Liver (tissue), 9 donors: ENCODE measurements around the gene CADM2. TPM values are rescaled to one million over a fixed set of nuclear protein-coding genes. Genes with fewer than 3 reads are reported as not detected.

Experiments used
- DNase-seq: peaks from one replicate; pipeline ENCODE4 v3.0.0-alpha.2; 2017; ENCODE audit warnings: low spot score
- H3K27ac ChIP-seq, 2 donors: one replicate each; pipeline ENCODE4 v1.7.0; 2013; ENCODE audit warnings: inconsistent platforms in 2 of 2, low read length in 2 of 2, control low read depth in 1 of 2, low read depth in 1 of 2, mild to moderate bottlenecking in 1 of 2
- H3K27me3 ChIP-seq, 4 donors: one replicate each; pipeline versions ENCODE4 v1.6.1 to v1.7.0; 2013; ENCODE audit warnings: low read length in 3 of 4, inconsistent platforms in 1 of 4, mild to moderate bottlenecking in 1 of 4, moderate library complexity in 1 of 4; ENCODE audit not compliant: control insufficient read depth in 4 of 4, insufficient read depth in 4 of 4
- H3K36me3 ChIP-seq, 4 donors: one replicate each; pipeline versions ENCODE4 v1.6.1 to v1.7.0; 2013; ENCODE audit warnings: low read length in 3 of 4, mild to moderate bottlenecking in 3 of 4, low read depth in 1 of 4, moderate library complexity in 1 of 4; ENCODE audit not compliant: control insufficient read depth in 4 of 4, insufficient read depth in 3 of 4
- H3K4me1 ChIP-seq, 4 donors: one replicate each; pipeline versions ENCODE4 v1.6.1 to v1.7.0; 2013; ENCODE audit warnings: low read length in 3 of 4, mild to moderate bottlenecking in 3 of 4, moderate library complexity in 1 of 4; ENCODE audit not compliant: control insufficient read depth in 4 of 4, insufficient read depth in 4 of 4
- H3K4me3 ChIP-seq, 3 donors: one replicate each; pipeline versions ENCODE4 v1.6.1 to v1.7.0; 2013; ENCODE audit warnings: low read length in 3 of 3, control low read depth in 1 of 3, low read depth in 1 of 3, mild to moderate bottlenecking in 1 of 3
- H3K9ac ChIP-seq, 2 donors: one replicate each; pipeline ENCODE4 v1.7.0; 2013; ENCODE audit warnings: low read length in 2 of 2, mild to moderate bottlenecking in 2 of 2, moderate library complexity in 2 of 2, control low read depth in 1 of 2, low read depth in 1 of 2
- H3K9me3 ChIP-seq, 4 donors: one replicate each; pipeline versions ENCODE4 v1.6.1 to v1.7.0; 2013; ENCODE audit warnings: low read length in 3 of 4; ENCODE audit not compliant: control insufficient read depth in 4 of 4
- EGR1 ChIP-seq, 2 donors: IDR thresholded peaks; 2 replicates each; pipeline ENCODE4 v1.6.1; 2016 to 2018; ENCODE audit warnings: antibody characterized with exemption in 2 of 2, low read depth in 2 of 2
- FOXA1 ChIP-seq: IDR thresholded peaks from 2 replicates; pipeline ENCODE4 v1.6.1; 2016; ENCODE audit warnings: antibody characterized with exemption
- FOXA2 ChIP-seq: IDR thresholded peaks from 2 replicates; pipeline ENCODE4 v1.6.1; 2016; ENCODE audit warnings: antibody characterized with exemption
- GABPA ChIP-seq, 2 donors: IDR thresholded peaks in 1 of 2; conservative IDR thresholded peaks in 1 of 2; 2 replicates each; pipeline ENCODE4 v1.6.1; 2016; ENCODE audit warnings: antibody characterized with exemption in 2 of 2, mild to moderate bottlenecking in 1 of 2, moderate library complexity in 1 of 2
- HNF4A ChIP-seq, 2 donors: conservative IDR thresholded peaks; 2 replicates each; pipeline ENCODE4 v1.6.1; 2016; ENCODE audit warnings: antibody characterized with exemption in 2 of 2, mild to moderate bottlenecking in 2 of 2
- HNF4G ChIP-seq: IDR thresholded peaks from 2 replicates; pipeline ENCODE4 v1.6.1; 2016; ENCODE audit warnings: antibody characterized with exemption
- RAD21 ChIP-seq, 2 donors: IDR thresholded peaks; 2 replicates each; pipeline ENCODE4 v1.6.1; 2016; ENCODE audit warnings: antibody characterized with exemption in 2 of 2, mild to moderate bottlenecking in 2 of 2
- RXRA ChIP-seq, 2 donors: IDR thresholded peaks; 2 replicates each; pipeline ENCODE4 v1.6.1; 2017 to 2018; ENCODE audit warnings: antibody characterized with exemption in 2 of 2, mild to moderate bottlenecking in 1 of 2
- SP1 ChIP-seq: IDR thresholded peaks from 2 replicates; pipeline ENCODE4 v1.6.1; 2018; ENCODE audit warnings: antibody characterized with exemption, mild to moderate bottlenecking
- TAF1 ChIP-seq: conservative IDR thresholded peaks from 2 replicates; pipeline ENCODE4 v1.6.1; 2016; ENCODE audit warnings: antibody characterized with exemption, mild to moderate bottlenecking
- YY1 ChIP-seq: IDR thresholded peaks from 2 replicates; pipeline ENCODE4 v1.6.1; 2016; ENCODE audit warnings: antibody characterized with exemption, mild to moderate bottlenecking
- WGBS: extraction: QIAGEN DNeasy Blood & Tissue Kit; methylation state at CpG from one replicate; pipeline ENCODE4 v1.1.7; 2013; 5-methylcytosine and 5-hydroxymethylcytosine counted together
- polyA plus RNA-seq, 2 donors: library from polyadenylated mRNA; stranded (reverse) in 1 of 2; unstranded in 1 of 2; fragments of 200-250 nt in 1 of 2; fragments of >200 nt in 1 of 2; fragmentation: Nextera tagmentation in 1 of 2; extraction: Ambion mirVana in 1 of 2; gene quantifications; one replicate each; pipeline versions ENCODE4 v1.2.1 to v1.2.3, GENCODE V29; 2013 to 2015
- total RNA-seq, 2 donors: library from RNA; depleted of rRNA; stranded (reverse); fragments of >200 nt; gene quantifications; one replicate each; pipeline ENCODE4 v1.2.3, GENCODE V29; 2014
- TF ChIP-seq, protein P1 (sequence below): IDR thresholded peaks from 2 replicates; pipeline ENCODE4 v1.6.1; 2016; ENCODE audit warnings: antibody characterized with exemption
- TF ChIP-seq, protein P2 (sequence below): IDR thresholded peaks from 2 replicates; pipeline ENCODE4 v1.6.1; 2016; ENCODE audit warnings: antibody characterized with exemption
- TF ChIP-seq, protein P3 (sequence below): fragments of 150-350 bp; IDR thresholded peaks from 2 replicates; pipeline ENCODE4 v1.5.1; 2017; ENCODE audit warnings: improper control_type of control experiment, low read depth, low read length; ENCODE audit not compliant: missing input control
- TF ChIP-seq, protein P4 (sequence below): IDR thresholded peaks from 2 replicates; pipeline ENCODE4 v1.6.1; 2016; ENCODE audit warnings: antibody characterized with exemption
- donor health status: healthy.
- donor health status: healthy.
- donor health status: healthy.
- donor health status: healthy.
- donor health status: healthy.

The CADM2 gene
- total and polyA plus RNA-seq, 4 donors, result 0.35 to 0.92 (median 0.51) TPM

DNA sequence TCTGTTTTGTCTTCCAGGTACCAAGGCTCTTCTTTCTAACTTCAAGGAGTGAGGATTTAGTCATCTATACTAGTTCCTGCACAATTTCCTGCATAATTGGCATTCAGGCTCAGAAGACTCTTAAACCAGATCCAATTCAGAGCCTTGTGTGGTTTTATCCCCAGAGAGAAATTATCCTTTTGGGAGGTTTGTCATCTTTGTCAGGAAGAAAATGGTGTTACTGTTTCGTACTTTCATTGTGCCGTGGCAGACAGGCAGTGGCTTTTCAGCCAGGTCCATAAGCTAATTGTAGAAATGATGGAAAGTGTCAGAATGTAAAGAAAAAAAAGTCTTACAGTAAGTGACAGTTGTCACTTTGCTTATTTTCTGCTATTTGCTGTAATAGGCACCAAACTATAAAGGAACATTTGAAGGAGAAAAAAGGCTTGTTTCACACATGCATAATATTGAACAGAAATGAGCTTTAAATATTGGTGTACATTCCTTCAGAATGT lies 82.8 kb downstream of the CADM2 start:
- H3K27ac ChIP-seq, result no peak overlapping the region
- TF ChIP-seq GABPA (IDR thresholded peaks at IDR 0.05 in 1 of 2, conservative IDR thresholded peaks at IDR 0.05 in 1 of 2) (no peak), FOXA1 (no peak), EGR1 (IDR thresholded peaks at IDR 0.05; ENCODE audit: low read depth in 2 of 2) (no peak), YY1 (no peak), TAF1 (no peak), RAD21 (IDR thresholded peaks at IDR 0.05) (no peak), HNF4A (conservative IDR thresholded peaks at IDR 0.05) (no peak), RXRA (IDR thresholded peaks at IDR 0.05) (no peak), SP1 (no peak)
- TF ChIP-seq, protein P1, sequence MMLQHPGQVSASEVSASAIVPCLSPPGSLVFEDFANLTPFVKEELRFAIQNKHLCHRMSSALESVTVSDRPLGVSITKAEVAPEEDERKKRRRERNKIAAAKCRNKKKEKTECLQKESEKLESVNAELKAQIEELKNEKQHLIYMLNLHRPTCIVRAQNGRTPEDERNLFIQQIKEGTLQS, result no peak
- TF ChIP-seq, protein P2, sequence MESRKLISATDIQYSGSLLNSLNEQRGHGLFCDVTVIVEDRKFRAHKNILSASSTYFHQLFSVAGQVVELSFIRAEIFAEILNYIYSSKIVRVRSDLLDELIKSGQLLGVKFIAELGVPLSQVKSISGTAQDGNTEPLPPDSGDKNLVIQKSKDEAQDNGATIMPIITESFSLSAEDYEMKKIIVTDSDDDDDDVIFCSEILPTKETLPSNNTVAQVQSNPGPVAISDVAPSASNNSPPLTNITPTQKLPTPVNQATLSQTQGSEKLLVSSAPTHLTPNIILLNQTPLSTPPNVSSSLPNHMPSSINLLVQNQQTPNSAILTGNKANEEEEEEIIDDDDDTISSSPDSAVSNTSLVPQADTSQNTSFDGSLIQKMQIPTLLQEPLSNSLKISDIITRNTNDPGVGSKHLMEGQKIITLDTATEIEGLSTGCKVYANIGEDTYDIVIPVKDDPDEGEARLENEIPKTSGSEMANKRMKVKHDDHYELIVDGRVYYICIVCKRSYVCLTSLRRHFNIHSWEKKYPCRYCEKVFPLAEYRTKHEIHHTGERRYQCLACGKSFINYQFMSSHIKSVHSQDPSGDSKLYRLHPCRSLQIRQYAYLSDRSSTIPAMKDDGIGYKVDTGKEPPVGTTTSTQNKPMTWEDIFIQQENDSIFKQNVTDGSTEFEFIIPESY, result no peak
- TF ChIP-seq, protein P3, sequence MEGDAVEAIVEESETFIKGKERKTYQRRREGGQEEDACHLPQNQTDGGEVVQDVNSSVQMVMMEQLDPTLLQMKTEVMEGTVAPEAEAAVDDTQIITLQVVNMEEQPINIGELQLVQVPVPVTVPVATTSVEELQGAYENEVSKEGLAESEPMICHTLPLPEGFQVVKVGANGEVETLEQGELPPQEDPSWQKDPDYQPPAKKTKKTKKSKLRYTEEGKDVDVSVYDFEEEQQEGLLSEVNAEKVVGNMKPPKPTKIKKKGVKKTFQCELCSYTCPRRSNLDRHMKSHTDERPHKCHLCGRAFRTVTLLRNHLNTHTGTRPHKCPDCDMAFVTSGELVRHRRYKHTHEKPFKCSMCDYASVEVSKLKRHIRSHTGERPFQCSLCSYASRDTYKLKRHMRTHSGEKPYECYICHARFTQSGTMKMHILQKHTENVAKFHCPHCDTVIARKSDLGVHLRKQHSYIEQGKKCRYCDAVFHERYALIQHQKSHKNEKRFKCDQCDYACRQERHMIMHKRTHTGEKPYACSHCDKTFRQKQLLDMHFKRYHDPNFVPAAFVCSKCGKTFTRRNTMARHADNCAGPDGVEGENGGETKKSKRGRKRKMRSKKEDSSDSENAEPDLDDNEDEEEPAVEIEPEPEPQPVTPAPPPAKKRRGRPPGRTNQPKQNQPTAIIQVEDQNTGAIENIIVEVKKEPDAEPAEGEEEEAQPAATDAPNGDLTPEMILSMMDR, result no peak

DNA sequence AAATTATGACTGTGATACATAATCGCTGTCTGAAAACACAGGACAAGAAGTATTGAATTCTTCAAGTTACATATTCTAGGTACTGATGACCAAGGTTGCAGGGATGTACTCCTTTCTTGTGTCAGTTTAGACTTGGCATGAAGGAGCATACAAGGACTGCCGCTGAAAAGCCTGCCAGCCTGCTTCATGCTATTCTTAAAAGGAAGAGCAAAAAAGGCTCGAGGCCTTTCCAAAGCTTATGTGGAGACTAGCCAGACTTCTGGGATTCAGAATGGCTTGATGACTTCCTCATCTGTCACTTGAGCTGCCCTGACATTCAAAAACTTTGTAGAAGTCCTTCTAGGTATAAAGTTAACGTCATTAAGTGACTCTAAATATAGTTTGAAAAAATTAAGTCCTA lies 92.0 kb downstream of the CADM2 start:
- Histone ChIP-seq H3K9me3 (no peaks in the 10 kb centered on the region), H3K4me1 (no peaks in the 10 kb centered on the region), H3K9ac (no peak overlapping the region), H3K4me3 (no peak overlapping the region), H3K36me3 (no peaks in the 10 kb centered on the region), H3K27ac (no peak overlapping the region), H3K27me3 (no peaks in the 10 kb centered on the region)
- TF ChIP-seq, protein P3, result no peak
- TF ChIP-seq YY1 (no peak), GABPA (IDR thresholded peaks at IDR 0.05 in 1 of 2, conservative IDR thresholded peaks at IDR 0.05 in 1 of 2) (no peak), FOXA2 (no peak), EGR1 (IDR thresholded peaks at IDR 0.05; ENCODE audit: low read depth in 2 of 2) (no peak), HNF4A (conservative IDR thresholded peaks at IDR 0.05) (no peak), SP1 (no peak), FOXA1 (no peak), TAF1 (no peak), HNF4G (no peak)
- TF ChIP-seq, protein P4, sequence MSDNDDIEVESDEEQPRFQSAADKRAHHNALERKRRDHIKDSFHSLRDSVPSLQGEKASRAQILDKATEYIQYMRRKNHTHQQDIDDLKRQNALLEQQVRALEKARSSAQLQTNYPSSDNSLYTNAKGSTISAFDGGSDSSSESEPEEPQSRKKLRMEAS, result no peak
- TF ChIP-seq, protein P2, result no peak
- DNase-seq, result no peak
- WGBS, result 68% methylated on average over 4 of the region's 4 CpGs

More for the DNA sequence above, 82.8 kb downstream of the CADM2 start:
- Histone ChIP-seq H3K4me1 (no peaks in the 10 kb centered on the region), H3K4me3 (no peak overlapping the region), H3K36me3 (no peaks in the 10 kb centered on the region), H3K9me3 (no peaks in the 10 kb centered on the region), H3K9ac (no peak overlapping the region), H3K27me3 (peaks cover 0 to 2% (median 0%) of the 10 kb centered on the region in 4 donors)
- no peak for DNase-seq
- WGBS, result 84% methylated on average over 2 of the region's 2 CpGs
